Gastrocnemius medialis (tissue), 4 donors: Measurements from ENCODE around the gene IL4R.

ENCODE experiments used
- POLR2A ChIP-seq, 2 donors: fragments of 450-650 bp; IDR thresholded peaks; one replicate each; pipeline ENCODE4 v1.6.1; 2017; ENCODE audit warnings: antibody characterized with exemption in 2 of 2, mild to moderate bottlenecking in 2 of 2, moderate library complexity in 2 of 2
- TF ChIP-seq, protein P1 (sequence below), 5 experiments: fragments of 450-650 bp in 3 of 5; fragments of 200-600 bp in 2 of 5; sonication (generic) in 2 of 5; IDR thresholded peaks in 4 of 5; conservative IDR thresholded peaks in 1 of 5; 1 replicate in 4 of 5; 2 replicates in 1 of 5; pipeline ENCODE4 v1.5.1; 2016 to 2019; ENCODE audit warnings: antibody characterized with exemption in 5 of 5, mild to moderate bottlenecking in 3 of 5, moderate library complexity in 3 of 5

DNA sequence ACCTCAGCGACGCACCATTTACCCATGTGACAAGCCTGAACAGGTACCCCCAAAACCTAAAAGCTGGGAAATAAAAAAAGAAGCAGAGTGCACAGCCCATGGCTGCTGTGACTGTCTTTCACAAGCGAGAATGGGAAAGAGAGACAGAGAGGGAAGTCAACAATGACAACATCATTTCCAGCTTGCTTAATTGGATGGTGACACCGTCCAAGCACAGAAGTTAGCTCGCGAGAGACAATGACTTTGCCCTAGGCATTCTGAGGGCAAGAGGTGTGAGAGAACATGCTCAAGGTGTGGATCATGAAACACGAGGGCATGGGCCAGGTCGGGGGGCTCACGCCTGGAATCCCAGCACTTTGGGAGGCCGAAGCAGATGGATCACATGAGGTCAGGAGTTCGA, 25.9 kb upstream of the IL4R start:
- TF ChIP-seq, protein P1, sequence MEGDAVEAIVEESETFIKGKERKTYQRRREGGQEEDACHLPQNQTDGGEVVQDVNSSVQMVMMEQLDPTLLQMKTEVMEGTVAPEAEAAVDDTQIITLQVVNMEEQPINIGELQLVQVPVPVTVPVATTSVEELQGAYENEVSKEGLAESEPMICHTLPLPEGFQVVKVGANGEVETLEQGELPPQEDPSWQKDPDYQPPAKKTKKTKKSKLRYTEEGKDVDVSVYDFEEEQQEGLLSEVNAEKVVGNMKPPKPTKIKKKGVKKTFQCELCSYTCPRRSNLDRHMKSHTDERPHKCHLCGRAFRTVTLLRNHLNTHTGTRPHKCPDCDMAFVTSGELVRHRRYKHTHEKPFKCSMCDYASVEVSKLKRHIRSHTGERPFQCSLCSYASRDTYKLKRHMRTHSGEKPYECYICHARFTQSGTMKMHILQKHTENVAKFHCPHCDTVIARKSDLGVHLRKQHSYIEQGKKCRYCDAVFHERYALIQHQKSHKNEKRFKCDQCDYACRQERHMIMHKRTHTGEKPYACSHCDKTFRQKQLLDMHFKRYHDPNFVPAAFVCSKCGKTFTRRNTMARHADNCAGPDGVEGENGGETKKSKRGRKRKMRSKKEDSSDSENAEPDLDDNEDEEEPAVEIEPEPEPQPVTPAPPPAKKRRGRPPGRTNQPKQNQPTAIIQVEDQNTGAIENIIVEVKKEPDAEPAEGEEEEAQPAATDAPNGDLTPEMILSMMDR (IDR thresholded peaks at IDR 0.05 in 4 of 5, conservative IDR thresholded peaks at IDR 0.05 in 1 of 5): no peak
- no peak for TF ChIP-seq POLR2A (IDR thresholded peaks at IDR 0.05)
